GM21737 (cell line): ENCODE measurements around the gene TGFBR1.

Experiments
- ATAC-seq: cut with Tn5 transposase; IDR thresholded peaks from one replicate; pipeline ENCODE4 v1.9.1; 2021; ENCODE audit warnings: mild to moderate bottlenecking, moderate library complexity; ENCODE audit not compliant: unreplicated experiment

Gene TGFBR1

GRCh38 chr9:99104459-99105151 lies at the start of gene TGFBR1:
TSS of gene TGFBR1 (plus strand) at chr9:99105113. CDS start at chr9:99105206, 93 bp downstream.
- ATAC-seq, result peak; percentile 88

- ATAC-seq, result no peak
These were observed 49.5 kb upstream of the TGFBR1 start for GRCh38 chr9:99055384-99055783.

GRCh38 chr9:99056186-99056585 lies 48.7 kb upstream of the TGFBR1 start:
- no peak for ATAC-seq

GRCh38 chr9:99056886-99057664 lies 47.8 kb upstream of the TGFBR1 start:
- no peak for ATAC-seq

GRCh38 chr9:99057665-99058625 lies 47.0 kb upstream of the TGFBR1 start:
- peak; percentile 73 for ATAC-seq

- peak; percentile 54 for ATAC-seq
These were observed 45.7 kb upstream of the TGFBR1 start for GRCh38 chr9:99058964-99059921.

- no peak for ATAC-seq
These were observed 44.3 kb upstream of the TGFBR1 start for GRCh38 chr9:99060621-99061020.

GRCh38 chr9:99062549-99062948 lies 42.4 kb upstream of the TGFBR1 start:
- no peak for ATAC-seq

- no peak for ATAC-seq
These were observed 41.4 kb upstream of the TGFBR1 start for GRCh38 chr9:99063522-99063921.

GRCh38 chr9:99066571-99066970 lies 38.3 kb upstream of the TGFBR1 start:
- ATAC-seq, result no peak

GRCh38 chr9:99069075-99069474 lies 35.8 kb upstream of the TGFBR1 start:
- no peak for ATAC-seq

GRCh38 chr9:99069546-99069945 lies 35.4 kb upstream of the TGFBR1 start:
- no peak for ATAC-seq

GRCh38 chr9:99070681-99071080 lies 34.2 kb upstream of the TGFBR1 start:
- no peak for ATAC-seq

- ATAC-seq, result no peak
These were observed 33.4 kb upstream of the TGFBR1 start for GRCh38 chr9:99071313-99072039.

- no peak for ATAC-seq
These were observed 32.9 kb upstream of the TGFBR1 start for GRCh38 chr9:99072040-99072394.

GRCh38 chr9:99073347-99073746 lies 31.6 kb upstream of the TGFBR1 start:
- no peak for ATAC-seq

- no peak for ATAC-seq
These were observed 30.7 kb upstream of the TGFBR1 start for GRCh38 chr9:99073985-99074901.

GRCh38 chr9:99074902-99075245 lies 30.0 kb upstream of the TGFBR1 start:
- ATAC-seq, result no peak
